Heart left ventricle (tissue), 16 donors: ENCODE results near the gene TET1. TPM values are rescaled to one million over a fixed set of nuclear protein-coding genes. Genes with fewer than 3 reads are reported as not detected.
"Not testable (repeated sequence)": the region's sequence is repeated elsewhere in the genome, so short reads cannot be mapped to it uniquely, and the experiment has no call there.

Source experiments
- ATAC-seq, 4 donors: fragments of 200-7000 bp; cut with Tn5 transposase; one replicate each; pipeline ENCODE4 v1.9.1; 2020 to 2022; ENCODE audit warnings: moderate library complexity in 4 of 4, mild to moderate bottlenecking in 3 of 4, moderate number of reproducible peaks in 1 of 4
- DNase-seq, 5 donors: peaks; one replicate each; pipeline ENCODE4 v3.0.0-alpha.2; 2020
- H3K27ac ChIP-seq, 12 donors: fragments of 200-600 bp; sonication (generic) in 4 of 12; one replicate each; pipeline versions ENCODE4 v1.5.0 to v1.8.0; 2016 to 2022; ENCODE audit warnings: mild to moderate bottlenecking in 2 of 12
- H3K27me3 ChIP-seq, 9 donors: fragments of 200-600 bp; sonication (generic) in 2 of 9; one replicate each; pipeline versions ENCODE4 v1.5.1 to v1.8.0; 2016 to 2022; ENCODE audit warnings: mild to moderate bottlenecking in 3 of 9
- H3K36me3 ChIP-seq, 9 donors: fragments of 200-600 bp; sonication (generic) in 2 of 9; one replicate each; pipeline versions ENCODE4 v1.5.0 to v1.8.0; 2018 to 2022; ENCODE audit warnings: mild to moderate bottlenecking in 2 of 9
- H3K4me1 ChIP-seq, 12 donors: fragments of 200-600 bp; sonication (generic) in 4 of 12; one replicate each; pipeline versions ENCODE4 v1.5.0 to v1.8.0; 2016 to 2022; ENCODE audit warnings: mild to moderate bottlenecking in 3 of 12
- H3K4me3 ChIP-seq, 12 donors: fragments of 200-600 bp; sonication (generic) in 4 of 12; one replicate each; pipeline versions ENCODE4 v1.5.0 to v1.8.0; 2017 to 2022; ENCODE audit warnings: mild to moderate bottlenecking in 9 of 12, moderate library complexity in 4 of 12
- H3K9me3 ChIP-seq, 12 donors: fragments of 200-600 bp; sonication (generic) in 4 of 12; one replicate each; pipeline versions ENCODE4 v1.5.0 to v1.8.0; 2016 to 2022; ENCODE audit warnings: mild to moderate bottlenecking in 1 of 12
- CTCF ChIP-seq, 12 donors: fragments of 200-600 bp; sonication (generic) in 4 of 12; IDR thresholded peaks; one replicate each; pipeline versions ENCODE4 v1.5.0 to v1.8.0; 2018 to 2022; ENCODE audit warnings: antibody characterized with exemption in 12 of 12, mild to moderate bottlenecking in 5 of 12
- POLR2A ChIP-seq, 2 donors: fragments of 450-650 bp; IDR thresholded peaks; one replicate each; pipeline ENCODE4 v1.6.1; 2017; ENCODE audit warnings: antibody characterized with exemption in 2 of 2, mild to moderate bottlenecking in 2 of 2, moderate library complexity in 2 of 2
- WGBS, 4 donors: extraction: QIAGEN DNeasy Blood & Tissue Kit in 2 of 4; methylation state at CpG; one replicate each; pipeline versions ENCODE4 v1.1.5 to v1.1.7; 2013 to 2018; 5-methylcytosine and 5-hydroxymethylcytosine counted together
- intact Hi-C, 10 donors: fragments of 100-400 bp; cut with DNase I; formaldehyde crosslinking; loops; one replicate each; pipeline versions ENCODE4 v1.11.1 to v1.14.2; 2022
- polyA plus RNA-seq, 2 donors: library from polyadenylated mRNA; stranded (reverse); fragments of 200-250 nt; gene quantifications; one replicate each; pipeline ENCODE4 v1.2.3, GENCODE V29; 2013
- total RNA-seq, 9 donors: library from RNA; depleted of rRNA in 2 of 9; stranded (reverse); fragments of >200 nt in 2 of 9; fragmentation: NEBNext Ultra II Directional in 3 of 9; extraction: Animal tissue kit (Norgen Biotek cat#: 25700) in 3 of 9; gene quantifications; one replicate each; pipeline versions ENCODE4 v1.1.0 to v1.2.4, GENCODE V29; 2016 to 2023
- donor health status: ischemic (EF 13 %, LVEDD 7.1; RV severe dilation, severe dysfunction).
- donor health status: healthy with polysubstance abuse.
- donor health status: DM: no; HTN: yes; CAD: no.
- donor health status: DM: no; HTN: no; CAD: no.
- donor health status: ischemic (EF 25% LVEDD 6.9; RV normal size, moderate dysfunction).
- donor health status: ischemic (EF 25% LVEDD 5.7; RV mildly dilated, moderate dysfunction).
- donor health status: healthy.
- donor health status: DM: yes; HTN: yes; CAD: no.
- donor health status: ischemic (EF 35%, LVEDD 5.7; RV mildly dilated, moderate dysfunction).
- donor health status: nonischemic (EF 11% LVEDD 7.7; RV severe dilation, severe dysfunction).
- donor health status: DM: yes; HTN: yes; CAD: no.
- donor health status: PGD.
- donor health status: ischemic (EF 29% LVEDD 5.4; RV normal size, mild dysfunction).
- donor health status: nonischemic (EF 23%, LVEDD 6.1; RV moderate dilation, normal function).

Gene TET1
- total and polyA plus RNA-seq, 11 donors, result 0.27 to 4.1 (median 2.0) TPM

- H3K36me3 ChIP-seq, result peaks cover 0 to 100% (median 98%) of the 10 kb centered on the region in 9 donors
- no peak for ATAC-seq
- 75 to 85% (median 78%) methylated on average over 6 of the region's 6 CpGs for WGBS, 4 donors
- no peak overlapping the region for H3K27ac ChIP-seq
- no peaks in the 10 kb centered on the region for H3K9me3 ChIP-seq
- TF ChIP-seq POLR2A (IDR thresholded peaks at IDR 0.05) (no peak), CTCF (IDR thresholded peaks at IDR 0.05) (no peak)
- H3K27me3 ChIP-seq, result no peaks in the 10 kb centered on the region
- intact Hi-C loops, result loop anchor here in 1 of 10 donors (10.0 kb wide), 1 partner anchor 190 kb away; no protein-coding TSS in a partner anchor
- no peak overlapping the region for H3K4me3 ChIP-seq
- H3K4me1 ChIP-seq, result no peaks in the 10 kb centered on the region
- no peak for DNase-seq
Observed at GRCh38 chr10:68735119-68735518, 175.0 kb downstream of the TET1 start.

- 81 to 96% (median 84%) methylated on average over 6 to 7 of the region's 7 CpGs for WGBS, 4 donors
- peaks cover 0 to 100% (median 98%) of the 10 kb centered on the region in 9 donors for H3K36me3 ChIP-seq
- not testable (repeated sequence) for H3K9me3 ChIP-seq
Observed at GRCh38 chr10:68735739-68736138, 175.6 kb downstream of the TET1 start.

GRCh38 chr10:68740676-68741075, 180.5 kb downstream of the TET1 start:
- not testable (repeated sequence) for DNase-seq, H3K4me1 ChIP-seq, ATAC-seq, H3K9me3 ChIP-seq, H3K4me3 ChIP-seq, H3K27ac ChIP-seq, H3K27me3 ChIP-seq
- intact Hi-C loops, result loop anchor here in 1 of 10 donors (5.0 kb wide), 1 partner anchor 47 kb away; no protein-coding TSS in a partner anchor
- whole genome bisulfite sequencing, 4 donors, result 96 to 98% (median 96%) methylated on average over 5 of the region's 5 CpGs
- peaks cover 4 to 100% (median 99%) of the 10 kb centered on the region in 9 donors for H3K36me3 ChIP-seq

More at GRCh38 chr10:68735739-68736138, 175.6 kb downstream of the TET1 start:
- H3K4me3 ChIP-seq, DNase-seq, H3K27me3 ChIP-seq, H3K27ac ChIP-seq, H3K4me1 ChIP-seq, ATAC-seq: not testable (repeated sequence)
- intact Hi-C loops, result loop anchor here in 1 of 10 donors (10.0 kb wide), 1 partner anchor 191 kb away; no protein-coding TSS in a partner anchor

- H3K36me3 ChIP-seq, result peaks cover 4 to 100% (median 99%) of the 10 kb centered on the region in 9 donors
- no peak overlapping the region for H3K27ac ChIP-seq
- H3K4me1 ChIP-seq, result no peaks in the 10 kb centered on the region
- no peaks in the 10 kb centered on the region for H3K9me3 ChIP-seq
- intact Hi-C loops, result loop anchor here in 1 of 10 donors (5.0 kb wide), 1 partner anchor 45 kb away; no protein-coding TSS in a partner anchor
- DNase-seq, result no peak
- H3K27me3 ChIP-seq, result no peaks in the 10 kb centered on the region
- WGBS, 4 donors, result 75 to 82% (median 79%) methylated on average over 6 of the region's 6 CpGs
- no peak for ATAC-seq
- TF ChIP-seq CTCF (IDR thresholded peaks at IDR 0.05) (no peak), POLR2A (IDR thresholded peaks at IDR 0.05) (no peak)
- no peak overlapping the region for H3K4me3 ChIP-seq
Observed at GRCh38 chr10:68742397-68742796, 182.3 kb downstream of the TET1 start.

Other genes with a start within 250 kb of the TET1 start
- gene HNRNPH3, start 228.3 kb upstream of the TET1 start, total RNA-seq, result 100 to 1,000 TPM in 2 of 9 donors, 10 to 100 TPM in 7; 23.7 to 130 (median 83.1) TPM
- gene HNRNPH3, start 228.3 kb upstream of the TET1 start, polyA plus RNA-seq, result 100 to 1,000 TPM in 1 of 2 donors, 10 to 100 TPM in 1; 91.7 to 140 TPM
- gene PBLD, start 227.4 kb upstream of the TET1 start, total RNA-seq, result 1 to 10 TPM; 2.1 to 9.4 (median 6.2) TPM
- 1 to 10 TPM; 1.4 to 1.7 TPM for gene PBLD, start 227.4 kb upstream of the TET1 start, polyA plus RNA-seq
- gene RUFY2, start 153.1 kb upstream of the TET1 start, total RNA-seq, result 10 to 100 TPM in 2 of 9 donors, 1 to 10 TPM in 7; 5.6 to 11.8 (median 8.9) TPM
- gene RUFY2, start 153.1 kb upstream of the TET1 start, polyA plus RNA-seq, result 1 to 10 TPM; 3.2 to 4.6 TPM
- gene DNA2, start 88.4 kb upstream of the TET1 start, total RNA-seq, result 1 to 10 TPM in 8 of 9 donors, under 1 TPM in 1; 0.91 to 4.2 (median 2.6) TPM
- gene DNA2, start 88.4 kb upstream of the TET1 start, polyA plus RNA-seq, result 1 to 10 TPM; 1.0 to 1.2 TPM
- 10 to 100 TPM in 7 of 9 donors, 1 to 10 TPM in 2; 7.5 to 43.3 (median 15.2) TPM for gene SLC25A16, start 32.8 kb upstream of the TET1 start, total RNA-seq
- gene SLC25A16, start 32.8 kb upstream of the TET1 start, polyA plus RNA-seq, result 10 to 100 TPM in 1 of 2 donors, 1 to 10 TPM in 1; 5.6 to 15.6 TPM
- 10 to 100 TPM; 21.7 to 37.9 (median 28.3) TPM for gene CCAR1, start 160.9 kb downstream of the TET1 start, total RNA-seq
- 10 to 100 TPM; 24.7 to 35.3 TPM for gene CCAR1, start 160.9 kb downstream of the TET1 start, polyA plus RNA-seq